Suprapubic skin (tissue), 4 donors: ENCODE data around the gene AATF. TPM values are rescaled to one million over a fixed set of nuclear protein-coding genes. Genes with fewer than 3 reads are reported as not detected.

Source experiments
- DNase-seq, 2 donors: peaks; one replicate each; pipeline ENCODE4 v3.0.0-alpha.2; 2019; ENCODE audit warnings: low spot score in 2 of 2
- H3K27ac ChIP-seq: fragments of 200-600 bp; sonication (generic); one replicate; pipeline ENCODE4 v1.5.1; 2019
- H3K27me3 ChIP-seq: fragments of 200-600 bp; sonication (generic); one replicate; pipeline ENCODE4 v1.5.1; 2019
- H3K36me3 ChIP-seq: fragments of 200-600 bp; sonication (generic); one replicate; pipeline ENCODE4 v1.5.1; 2019
- H3K4me1 ChIP-seq: fragments of 200-600 bp; sonication (generic); one replicate; pipeline ENCODE4 v1.5.1; 2019
- H3K4me3 ChIP-seq: fragments of 200-600 bp; sonication (generic); one replicate; pipeline ENCODE4 v1.5.1; 2019; ENCODE audit warnings: mild to moderate bottlenecking
- H3K9me3 ChIP-seq: fragments of 200-600 bp; sonication (generic); one replicate; pipeline ENCODE4 v1.5.1; 2019
- CTCF ChIP-seq, 2 donors: fragments of 200-600 bp in 1 of 2; fragments of 450-650 bp in 1 of 2; sonication (generic) in 1 of 2; IDR thresholded peaks; one replicate each; pipeline ENCODE4 v1.5.1; 2016 to 2019; ENCODE audit warnings: antibody characterized with exemption in 2 of 2, mild to moderate bottlenecking in 1 of 2, moderate library complexity in 1 of 2
- EP300 ChIP-seq: sonication (generic); formaldehyde crosslinking; IDR thresholded peaks from one replicate; pipeline ENCODE4 v1.6.1; 2017; ENCODE audit warnings: antibody characterized with exemption
- POLR2A ChIP-seq, 2 donors: fragments of 450-650 bp; IDR thresholded peaks; one replicate each; pipeline ENCODE4 v1.6.1; 2017; ENCODE audit warnings: antibody characterized with exemption in 2 of 2, mild to moderate bottlenecking in 2 of 2, moderate library complexity in 2 of 2
- POLR2AphosphoS5 ChIP-seq, 3 donors: sonication (generic); formaldehyde crosslinking; IDR thresholded peaks; one replicate each; pipeline ENCODE4 v1.6.1; 2017; ENCODE audit warnings: antibody characterized with exemption in 3 of 3
- WGBS: methylation state at CpG from one replicate; pipeline ENCODE4 v1.1.5; 2018; 5-methylcytosine and 5-hydroxymethylcytosine counted together
- total RNA-seq, 4 donors: library from RNA; depleted of rRNA; stranded (reverse); fragments of >200 nt; gene quantifications; one replicate each; pipeline ENCODE4 v1.1.0, GENCODE V29; 2016

AATF gene
- total RNA-seq, 4 donors from 2014 or later: 32.5 to 38.2 (median 36.0) TPM

DNA sequence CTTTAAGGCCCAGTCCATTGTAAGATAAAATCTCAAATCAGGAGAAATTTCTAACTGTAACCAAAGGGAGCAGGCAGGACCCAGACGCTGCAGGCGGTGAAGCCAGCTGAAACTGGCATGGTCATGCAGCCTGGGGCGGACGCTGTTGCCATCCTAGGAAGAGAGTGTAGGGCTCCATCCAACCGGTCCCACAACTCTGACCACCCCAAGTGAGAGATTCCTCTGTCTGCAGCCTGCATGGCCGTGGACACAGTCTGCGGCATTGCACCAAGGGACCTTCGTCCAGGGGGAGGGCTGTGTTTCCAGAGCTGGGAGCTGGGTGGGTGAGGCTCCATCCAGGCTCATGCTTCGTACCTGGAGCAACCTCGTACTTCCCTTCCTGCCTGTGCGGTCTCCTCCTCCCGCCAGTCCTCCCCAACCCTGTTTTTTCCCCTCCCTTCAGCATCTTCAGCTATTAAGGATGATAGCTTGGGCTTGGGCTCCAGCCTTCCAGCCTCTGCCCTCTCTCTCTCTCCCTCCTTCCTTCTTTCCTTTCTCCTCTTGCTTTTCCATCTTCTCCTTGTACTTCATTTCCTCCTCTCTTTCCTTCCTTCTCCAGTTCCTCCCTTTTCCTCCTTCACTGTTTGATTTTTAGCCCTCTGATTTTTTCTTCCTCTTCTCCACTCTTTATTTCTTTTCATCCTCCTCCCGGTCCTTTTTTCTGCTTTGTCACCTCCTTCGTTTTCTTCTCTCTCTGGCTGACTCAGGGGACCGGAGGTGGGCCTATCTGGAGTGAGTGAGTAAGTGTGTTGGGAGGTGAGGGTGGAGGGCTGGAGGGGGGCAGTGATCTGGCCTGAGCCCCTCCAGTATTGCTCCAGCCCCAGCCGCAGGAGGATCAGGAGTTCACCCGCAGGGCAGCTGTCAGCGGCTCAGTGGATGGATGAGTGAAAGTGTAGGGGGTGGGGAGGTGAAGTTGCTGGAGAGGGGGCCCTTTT is 28.4 kb upstream of the AATF start:
- Histone ChIP-seq H3K9me3 (no peaks in the 10 kb centered on the region), H3K36me3 (no peaks in the 10 kb centered on the region), H3K27me3 (peaks cover 69% of the 10 kb centered on the region), H3K4me1 (peaks cover 12% of the 10 kb centered on the region), H3K27ac (no peak overlapping the region), H3K4me3 (no peak overlapping the region)
- TF ChIP-seq EP300 (no peak), POLR2AphosphoS5 (IDR thresholded peaks at IDR 0.05) (no peak), POLR2A (IDR thresholded peaks at IDR 0.05) (no peak), CTCF (IDR thresholded peaks at IDR 0.05) (no peak)
- WGBS: 45% methylated on average over 18 of the region's 18 CpGs
- no peak for DNase-seq

DNA sequence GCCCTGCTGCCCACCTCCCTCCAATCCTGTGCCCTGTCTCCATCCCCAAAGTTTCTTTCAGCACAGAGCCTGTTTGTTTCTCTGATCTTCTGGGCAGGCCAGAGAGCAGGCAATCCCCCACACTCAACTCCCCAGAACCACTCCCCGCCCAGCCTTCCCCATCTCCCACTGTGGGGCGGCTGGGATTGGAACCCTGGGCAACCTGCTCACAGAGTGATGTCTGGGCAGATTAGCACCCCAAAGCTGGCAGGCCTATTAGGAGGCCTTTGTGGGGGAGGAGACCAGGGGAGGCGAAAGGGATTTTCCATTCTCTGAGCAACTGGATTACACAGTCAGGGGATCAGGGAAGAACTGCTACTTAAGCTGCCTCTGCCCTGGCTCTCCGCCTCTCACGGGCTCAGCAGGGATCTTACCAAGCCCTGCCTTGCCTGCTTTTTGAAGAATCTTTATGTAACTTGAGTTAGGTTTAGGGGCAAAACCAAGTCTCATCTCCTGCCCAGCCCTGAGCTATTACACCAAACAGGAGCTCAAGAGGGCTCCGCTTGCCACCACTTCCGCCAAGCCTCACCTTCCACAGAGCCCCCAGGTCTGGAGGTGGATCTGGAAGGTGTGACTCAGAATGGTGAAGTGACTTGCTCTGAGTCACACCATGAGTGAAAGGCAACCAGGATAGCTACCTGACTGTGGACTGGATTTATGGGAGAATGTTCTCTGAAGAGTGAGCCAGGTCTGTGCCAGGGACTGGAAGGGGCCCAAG is 27.5 kb upstream of the AATF start:
- peaks cover 78% of the 10 kb centered on the region for H3K27me3 ChIP-seq
- WGBS: 34% methylated on average over 6 of the region's 7 CpGs

GRCh38 chr17:36922175-36922574 is 26.6 kb upstream of the AATF start:
- H3K4me1 ChIP-seq: peaks cover 12% of the 10 kb centered on the region
- no peaks in the 10 kb centered on the region for H3K9me3 ChIP-seq
- H3K36me3 ChIP-seq: no peaks in the 10 kb centered on the region
- H3K27me3 ChIP-seq: peaks cover 87% of the 10 kb centered on the region
- no peak for DNase-seq
- no peak overlapping the region for H3K27ac ChIP-seq
- TF ChIP-seq CTCF (IDR thresholded peaks at IDR 0.05): no peak
- no peak for TF ChIP-seq EP300
- TF ChIP-seq POLR2AphosphoS5 (IDR thresholded peaks at IDR 0.05): no peak
- TF ChIP-seq POLR2A (IDR thresholded peaks at IDR 0.05): no peak
- H3K4me3 ChIP-seq: no peak overlapping the region

More for the DNA sequence above, 27.5 kb upstream of the AATF start:
- Histone ChIP-seq H3K9me3 (no peaks in the 10 kb centered on the region), H3K27ac (no peak overlapping the region), H3K36me3 (no peaks in the 10 kb centered on the region), H3K4me3 (no peak overlapping the region), H3K4me1 (peaks cover 12% of the 10 kb centered on the region)
- no peak for TF ChIP-seq POLR2AphosphoS5 (IDR thresholded peaks at IDR 0.05)
- no peak for TF ChIP-seq CTCF (IDR thresholded peaks at IDR 0.05)
- no peak for TF ChIP-seq POLR2A (IDR thresholded peaks at IDR 0.05)
- TF ChIP-seq EP300: no peak
- no peak for DNase-seq

DNA sequence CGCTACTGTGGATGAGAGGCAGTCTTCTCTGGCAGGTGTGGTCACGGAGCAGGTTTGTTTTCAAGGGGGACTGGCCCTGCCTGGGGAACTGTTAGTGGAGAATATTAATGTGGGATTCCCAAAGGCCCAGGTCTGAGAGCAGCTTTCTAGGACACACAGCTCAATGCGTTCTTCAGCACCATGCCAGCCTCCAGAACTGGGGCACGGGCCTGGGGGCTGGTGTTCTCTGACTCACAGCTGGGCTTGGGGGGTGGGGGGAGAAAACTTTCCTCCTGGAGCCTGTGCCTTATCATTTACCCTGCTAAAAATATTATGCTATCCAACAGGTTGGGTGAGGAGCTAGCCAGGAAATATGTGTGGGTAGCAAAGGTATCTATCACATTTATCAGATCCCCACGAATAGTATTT is 24.9 kb upstream of the AATF start:
- no peaks in the 10 kb centered on the region for H3K36me3 ChIP-seq
- H3K4me3 ChIP-seq: no peak overlapping the region
- H3K9me3 ChIP-seq: no peaks in the 10 kb centered on the region
- no peak overlapping the region for H3K27ac ChIP-seq
- no peak for DNase-seq
- H3K27me3 ChIP-seq: peaks cover 93% of the 10 kb centered on the region
- 41% methylated on average over 5 of the region's 5 CpGs for WGBS
- H3K4me1 ChIP-seq: peaks cover 19% of the 10 kb centered on the region
- TF ChIP-seq POLR2AphosphoS5 (IDR thresholded peaks at IDR 0.05) (no peak), CTCF (IDR thresholded peaks at IDR 0.05) (no peak), EP300 (no peak), POLR2A (IDR thresholded peaks at IDR 0.05) (no peak)

- DNase-seq: no peak
- Histone ChIP-seq H3K4me3 (no peak overlapping the region), H3K4me1 (peaks cover 12% of the 10 kb centered on the region), H3K36me3 (no peaks in the 10 kb centered on the region), H3K27me3 (peaks cover 93% of the 10 kb centered on the region), H3K27ac (no peak overlapping the region), H3K9me3 (no peaks in the 10 kb centered on the region)
- WGBS: 79% methylated on average over 3 of the region's 3 CpGs
- TF ChIP-seq POLR2AphosphoS5 (IDR thresholded peaks at IDR 0.05): no peak
- TF ChIP-seq EP300: no peak
- TF ChIP-seq POLR2A (IDR thresholded peaks at IDR 0.05): no peak
- TF ChIP-seq CTCF (IDR thresholded peaks at IDR 0.05): no peak
Observed at GRCh38 chr17:36926226-36926625, 22.5 kb upstream of the AATF start.
